Prostate gland (tissue), 2 donors: Measurements from ENCODE around the gene HTD2.

ENCODE experiments used
- POLR2A ChIP-seq: fragments of 450-650 bp; IDR thresholded peaks from one replicate; pipeline ENCODE4 v1.6.1; 2016; ENCODE audit warnings: antibody characterized with exemption, mild to moderate bottlenecking
- POLR2AphosphoS5 ChIP-seq: sonication (generic); formaldehyde crosslinking; IDR thresholded peaks from one replicate; pipeline ENCODE4 v1.6.1; 2017; ENCODE audit warnings: antibody characterized with exemption
- TF ChIP-seq, protein P1 (sequence below), 4 experiments: fragments of 200-600 bp in 2 of 4; fragments of 450-650 bp in 2 of 4; sonication (generic) in 2 of 4; IDR thresholded peaks; 1 replicate in 3 of 4; 2 replicates in 1 of 4; pipeline ENCODE4 v1.5.1; 2016 to 2019; ENCODE audit warnings: antibody characterized with exemption in 4 of 4, mild to moderate bottlenecking in 2 of 4, moderate library complexity in 2 of 4

DNA sequence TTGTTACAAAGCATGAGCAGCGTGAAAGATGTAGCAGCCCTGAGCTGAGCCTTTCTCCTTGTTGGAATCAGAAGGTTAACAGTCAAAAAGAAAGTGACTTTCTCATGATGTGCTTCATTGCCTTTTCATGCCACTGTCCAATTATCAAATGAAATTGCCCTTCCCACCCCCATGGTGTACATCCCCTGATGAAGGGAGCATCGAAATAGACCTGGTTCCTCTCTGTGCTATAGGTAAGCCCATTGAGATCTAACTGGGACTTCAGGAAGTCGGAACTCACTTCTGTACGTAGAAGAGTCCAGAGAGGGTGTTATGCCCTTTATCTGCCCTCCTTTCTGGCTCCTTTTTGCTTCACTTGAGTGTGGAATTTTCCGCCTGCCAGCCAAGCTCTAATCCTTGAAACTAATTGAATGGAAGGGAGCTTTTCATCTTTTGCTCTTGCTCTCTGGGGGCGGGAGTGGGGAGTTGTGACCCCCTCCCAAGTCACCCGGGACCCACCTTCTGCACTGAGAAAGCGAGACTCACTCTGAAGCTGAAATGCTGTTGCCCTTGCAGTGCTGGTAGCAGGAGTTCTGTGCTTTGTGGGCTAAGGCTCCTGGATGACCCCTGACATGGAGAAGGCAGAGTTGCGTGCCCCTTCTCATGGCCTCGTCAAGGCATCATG, 47.8 kb upstream of the HTD2 start:
- TF ChIP-seq, protein P1, sequence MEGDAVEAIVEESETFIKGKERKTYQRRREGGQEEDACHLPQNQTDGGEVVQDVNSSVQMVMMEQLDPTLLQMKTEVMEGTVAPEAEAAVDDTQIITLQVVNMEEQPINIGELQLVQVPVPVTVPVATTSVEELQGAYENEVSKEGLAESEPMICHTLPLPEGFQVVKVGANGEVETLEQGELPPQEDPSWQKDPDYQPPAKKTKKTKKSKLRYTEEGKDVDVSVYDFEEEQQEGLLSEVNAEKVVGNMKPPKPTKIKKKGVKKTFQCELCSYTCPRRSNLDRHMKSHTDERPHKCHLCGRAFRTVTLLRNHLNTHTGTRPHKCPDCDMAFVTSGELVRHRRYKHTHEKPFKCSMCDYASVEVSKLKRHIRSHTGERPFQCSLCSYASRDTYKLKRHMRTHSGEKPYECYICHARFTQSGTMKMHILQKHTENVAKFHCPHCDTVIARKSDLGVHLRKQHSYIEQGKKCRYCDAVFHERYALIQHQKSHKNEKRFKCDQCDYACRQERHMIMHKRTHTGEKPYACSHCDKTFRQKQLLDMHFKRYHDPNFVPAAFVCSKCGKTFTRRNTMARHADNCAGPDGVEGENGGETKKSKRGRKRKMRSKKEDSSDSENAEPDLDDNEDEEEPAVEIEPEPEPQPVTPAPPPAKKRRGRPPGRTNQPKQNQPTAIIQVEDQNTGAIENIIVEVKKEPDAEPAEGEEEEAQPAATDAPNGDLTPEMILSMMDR (IDR thresholded peaks at IDR 0.05) = no peak
- TF ChIP-seq POLR2AphosphoS5 (no peak), POLR2A (no peak)
